ENCODE results near the gene IL27RA.

Gene IL27RA

DNA sequence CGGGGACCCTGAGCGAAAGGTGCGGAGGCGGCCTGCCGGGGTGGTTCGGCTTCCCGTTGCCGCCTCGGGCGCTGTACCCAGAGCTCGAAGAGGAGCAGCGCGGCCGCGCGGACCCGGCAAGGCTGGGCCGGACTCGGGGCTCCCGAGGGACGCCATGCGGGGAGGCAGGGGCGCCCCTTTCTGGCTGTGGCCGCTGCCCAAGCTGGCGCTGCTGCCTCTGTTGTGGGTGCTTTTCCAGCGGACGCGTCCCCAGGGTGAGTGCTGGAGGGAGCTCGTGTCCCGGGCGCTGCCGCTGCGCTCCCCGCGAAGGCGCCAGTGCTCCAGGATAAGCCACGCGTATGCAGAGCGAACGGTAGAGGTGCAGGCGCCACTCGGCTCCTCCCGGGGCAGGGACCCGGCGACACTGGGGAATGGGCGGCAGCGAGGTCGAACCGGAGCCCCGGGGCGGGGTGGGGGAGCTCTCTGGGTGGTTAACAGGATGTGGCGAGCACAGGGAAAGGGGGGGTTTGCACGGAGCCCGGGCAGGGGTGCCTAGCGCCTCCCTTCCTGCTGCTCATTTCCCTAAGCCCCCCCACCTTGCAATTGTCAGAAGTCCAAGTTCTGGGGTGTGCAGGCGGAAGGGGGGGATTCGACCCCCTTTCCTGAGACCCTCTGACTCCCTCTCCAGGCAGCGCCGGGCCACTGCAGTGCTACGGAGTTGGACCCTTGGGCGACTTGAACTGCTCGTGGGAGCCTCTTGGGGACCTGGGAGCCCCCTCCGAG is at the start of gene IL27RA:
TSS of gene IL27RA (plus strand) at position 44 of the 762 bp plus-strand sequence. CDS start at position 155, 111 bp downstream.
- no peaks in the 10 kb centered on the region for H3K9me3 ChIP-seq (ENCODE audit: control insufficient read depth, insufficient read depth, low read length)
- no peak within 1 kb of the TSS for H3K27ac ChIP-seq (ENCODE audit: low read length)
- DNase-seq (ENCODE audit: low read depth, low spot score), result no peak
- no CpG with 5 or more reads among the region's 63 CpGs for WGBS (ENCODE audit: insufficient coverage, insufficient read length)
- no peaks in the 10 kb centered on the region for H3K36me3 ChIP-seq (ENCODE audit: control insufficient read depth, insufficient read depth, low read length)
- H3K4me3 ChIP-seq (ENCODE audit: low read length), result peak within 1 kb of the TSS; percentile 41; the same call in 1 of the 2 replicates
- no peaks in the 10 kb centered on the region for H3K27me3 ChIP-seq (ENCODE audit: control insufficient read depth, insufficient read depth, low read length)
- H3K4me1 ChIP-seq (ENCODE audit: control insufficient read depth, insufficient read depth, low read length), result no peaks in the 10 kb centered on the region; the same call in 1 of the 2 replicates

DNA sequence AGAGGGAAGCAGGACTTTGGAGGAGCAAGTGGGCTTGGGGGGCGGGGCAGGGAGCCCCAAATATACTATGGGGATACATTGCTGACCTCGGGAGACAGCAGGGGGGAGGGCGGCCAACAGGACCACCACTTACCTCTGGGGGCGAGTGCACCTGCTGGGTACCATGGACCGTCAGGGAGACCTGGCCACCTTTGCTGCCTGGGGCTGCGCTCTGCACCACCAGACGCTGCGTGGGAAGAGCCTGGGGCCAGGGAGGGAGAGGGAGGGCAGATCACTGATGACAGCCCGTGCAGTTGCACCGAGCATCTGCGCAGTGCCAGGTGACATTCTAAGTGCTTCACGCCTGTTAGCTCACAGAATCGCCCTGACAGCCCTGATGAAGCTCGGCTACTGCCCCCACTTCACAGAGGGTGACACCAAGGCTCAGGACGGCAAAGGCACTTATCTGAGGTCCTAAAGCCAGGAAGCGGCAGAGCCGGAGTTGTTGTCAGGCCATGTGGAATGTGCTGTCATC is 49.5 kb upstream of the IL27RA start:
- no peaks in the 10 kb centered on the region for H3K27me3 ChIP-seq (ENCODE audit: control insufficient read depth, insufficient read depth, low read length)
- no peak overlapping the region for H3K4me3 ChIP-seq (ENCODE audit: low read length)
- H3K9me3 ChIP-seq (ENCODE audit: control insufficient read depth, insufficient read depth, low read length), result no peaks in the 10 kb centered on the region
- no CpG with 5 or more reads among the region's 17 CpGs for WGBS (ENCODE audit: insufficient coverage, insufficient read length)
- peaks cover 22% of the 10 kb centered on the region for H3K4me1 ChIP-seq (ENCODE audit: control insufficient read depth, insufficient read depth, low read length)
- no peak overlapping the region for H3K27ac ChIP-seq (ENCODE audit: low read length)
- no peak for DNase-seq (ENCODE audit: low read depth, low spot score)
- peaks cover 2% of the 10 kb centered on the region; the same call in 1 of the 2 replicates for H3K36me3 ChIP-seq (ENCODE audit: control insufficient read depth, insufficient read depth, low read length)

DNA sequence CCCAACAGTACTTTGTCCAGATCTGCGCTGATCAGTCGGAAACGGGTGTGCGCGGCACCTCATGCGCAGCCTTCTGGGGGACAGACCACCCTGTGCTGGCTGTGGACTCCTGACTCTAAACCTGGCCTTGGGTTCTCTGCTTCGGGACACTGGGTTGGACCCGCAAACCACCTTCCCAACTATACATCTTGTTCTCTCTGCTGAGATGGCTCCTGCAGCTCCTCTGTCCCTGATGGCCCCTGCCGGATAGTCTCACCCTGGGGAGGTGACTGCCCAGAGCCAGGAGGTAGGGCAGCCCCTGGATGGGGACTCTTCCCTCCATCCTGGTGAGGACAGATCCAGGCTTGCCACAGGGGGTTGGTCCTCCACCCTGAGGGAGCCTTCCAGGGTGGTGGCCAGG is 48.8 kb upstream of the IL27RA start:
- Histone ChIP-seq H3K27me3 (ENCODE audit: control insufficient read depth, insufficient read depth, low read length) (no peaks in the 10 kb centered on the region), H3K27ac (ENCODE audit: low read length) (no peak overlapping the region), H3K9me3 (ENCODE audit: control insufficient read depth, insufficient read depth, low read length) (no peaks in the 10 kb centered on the region), H3K4me1 (ENCODE audit: control insufficient read depth, insufficient read depth, low read length) (peaks cover 23% of the 10 kb centered on the region), H3K4me3 (ENCODE audit: low read length) (no peak overlapping the region), H3K36me3 (ENCODE audit: control insufficient read depth, insufficient read depth, low read length) (peaks cover 2% of the 10 kb centered on the region; the same call in 1 of the 2 replicates)
- no CpG with 5 or more reads among the region's 9 CpGs for WGBS (ENCODE audit: insufficient coverage, insufficient read length)
- DNase-seq (ENCODE audit: low read depth, low spot score), result no peak

DNA sequence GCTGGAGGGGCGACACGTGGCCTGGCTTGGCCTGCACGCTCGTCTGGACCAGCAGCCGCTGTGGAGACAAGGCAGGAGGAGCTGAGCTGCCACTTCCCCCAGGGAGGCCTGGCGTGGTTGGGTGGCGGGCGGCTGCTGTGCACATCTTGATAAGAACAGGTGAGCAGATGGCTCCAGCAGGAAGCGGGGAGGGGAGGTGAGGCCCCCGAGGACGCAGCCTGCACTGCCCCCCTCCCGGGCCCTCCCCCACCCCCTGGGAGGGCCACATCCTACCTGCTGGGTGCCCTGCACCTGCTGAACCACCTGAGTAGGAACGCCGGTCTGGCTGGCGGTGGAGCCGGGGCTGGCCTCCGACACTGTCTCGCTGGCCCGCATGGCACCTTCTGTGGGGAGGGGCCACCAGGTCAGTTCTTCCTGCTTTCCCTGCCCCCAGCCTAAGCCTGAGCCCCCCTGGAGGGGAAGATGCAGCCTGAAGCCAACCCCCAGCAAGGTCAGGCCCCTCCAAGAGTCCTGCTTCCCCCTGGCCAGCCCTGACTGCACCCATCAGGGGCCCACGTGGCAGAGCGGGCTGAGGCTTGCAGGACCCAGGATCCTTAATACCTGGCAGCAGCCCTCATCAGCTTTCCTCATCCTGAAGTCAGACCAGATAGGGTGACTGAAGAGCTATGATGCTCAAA is 48.2 kb upstream of the IL27RA start:
- H3K4me3 ChIP-seq (ENCODE audit: low read length), result no peak overlapping the region
- WGBS (ENCODE audit: insufficient coverage, insufficient read length), result no CpG with 5 or more reads among the region's 21 CpGs
- no peaks in the 10 kb centered on the region for H3K27me3 ChIP-seq (ENCODE audit: control insufficient read depth, insufficient read depth, low read length)
- peaks cover 2% of the 10 kb centered on the region; the same call in 1 of the 2 replicates for H3K36me3 ChIP-seq (ENCODE audit: control insufficient read depth, insufficient read depth, low read length)
- H3K4me1 ChIP-seq (ENCODE audit: control insufficient read depth, insufficient read depth, low read length), result peaks cover 23% of the 10 kb centered on the region
- no peak for DNase-seq (ENCODE audit: low read depth, low spot score)
- no peak overlapping the region for H3K27ac ChIP-seq (ENCODE audit: low read length)
- H3K9me3 ChIP-seq (ENCODE audit: control insufficient read depth, insufficient read depth, low read length), result no peaks in the 10 kb centered on the region

DNA sequence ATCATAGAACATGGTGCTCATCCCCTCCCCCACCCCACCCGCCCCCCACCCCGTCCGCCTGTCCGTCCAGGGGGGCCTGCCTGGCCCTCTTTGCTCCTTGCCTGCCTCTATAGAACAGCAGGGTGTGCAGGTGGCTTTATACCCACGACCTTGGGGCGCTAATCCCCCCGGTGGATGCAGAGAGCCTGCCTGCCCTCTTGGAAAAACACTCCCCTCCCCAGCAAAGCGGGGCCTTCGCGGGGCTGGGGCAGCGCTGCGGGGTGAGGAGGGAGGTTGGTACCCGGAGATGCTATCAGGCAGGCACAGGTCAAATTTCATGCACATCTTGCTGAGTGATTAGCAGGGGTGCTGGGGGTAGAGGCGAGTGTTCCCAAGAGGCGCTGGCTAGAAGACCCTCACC is 47.4 kb upstream of the IL27RA start:
- Histone ChIP-seq H3K4me3 (ENCODE audit: low read length) (no peak overlapping the region), H3K9me3 (ENCODE audit: control insufficient read depth, insufficient read depth, low read length) (no peaks in the 10 kb centered on the region), H3K4me1 (ENCODE audit: control insufficient read depth, insufficient read depth, low read length) (peaks cover 22% of the 10 kb centered on the region), H3K27ac (ENCODE audit: low read length) (no peak overlapping the region), H3K27me3 (ENCODE audit: control insufficient read depth, insufficient read depth, low read length) (no peaks in the 10 kb centered on the region), H3K36me3 (ENCODE audit: control insufficient read depth, insufficient read depth, low read length) (peaks cover 2% of the 10 kb centered on the region; the same call in 1 of the 2 replicates)
- WGBS (ENCODE audit: insufficient coverage, insufficient read length), result no CpG with 5 or more reads among the region's 15 CpGs
- DNase-seq (ENCODE audit: low read depth, low spot score), result no peak

DNA sequence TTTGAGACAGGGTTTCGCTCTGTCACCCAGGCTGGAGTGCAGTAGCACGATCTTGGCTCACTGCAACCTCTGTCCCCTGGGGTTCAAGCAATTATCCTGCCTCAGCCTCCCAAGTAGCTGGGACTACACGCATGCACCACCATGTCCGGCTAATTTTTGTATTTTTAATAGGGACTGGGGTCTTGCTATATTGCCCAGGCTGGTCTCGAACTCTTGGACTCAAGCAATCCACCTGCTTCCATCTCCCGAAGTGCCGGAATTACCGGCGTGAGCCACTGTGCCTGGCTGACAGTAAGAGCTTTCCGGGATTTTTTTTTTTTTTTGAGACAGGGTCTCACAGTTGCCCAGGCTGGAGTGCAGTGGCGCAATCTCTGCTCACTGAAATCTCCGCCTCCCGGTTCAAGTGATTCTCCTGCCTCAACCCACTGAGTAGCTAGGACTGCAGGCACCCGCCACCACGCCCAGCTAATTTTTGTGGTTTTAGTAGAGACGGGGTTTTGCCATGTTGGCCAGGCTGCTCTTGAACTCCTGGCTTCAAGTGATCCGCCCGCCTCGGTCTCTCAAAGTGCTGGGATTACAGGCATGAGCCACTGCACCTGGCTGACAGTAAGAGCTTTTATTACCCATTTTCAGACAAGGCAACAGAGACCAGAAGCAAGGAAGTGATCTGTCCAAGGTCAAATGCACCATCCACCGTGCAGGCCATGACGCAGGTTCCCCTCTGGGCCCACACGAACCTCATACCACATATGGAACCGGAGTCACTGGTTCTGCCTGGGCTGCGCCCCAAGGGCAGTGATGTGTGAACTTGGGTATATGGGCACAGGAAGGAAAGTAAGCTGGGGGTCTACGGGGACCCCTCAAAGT is 46.5 kb upstream of the IL27RA start:
- no peak for DNase-seq (ENCODE audit: low read depth, low spot score)
- H3K4me3 ChIP-seq (ENCODE audit: low read length), result no peak overlapping the region

DNA sequence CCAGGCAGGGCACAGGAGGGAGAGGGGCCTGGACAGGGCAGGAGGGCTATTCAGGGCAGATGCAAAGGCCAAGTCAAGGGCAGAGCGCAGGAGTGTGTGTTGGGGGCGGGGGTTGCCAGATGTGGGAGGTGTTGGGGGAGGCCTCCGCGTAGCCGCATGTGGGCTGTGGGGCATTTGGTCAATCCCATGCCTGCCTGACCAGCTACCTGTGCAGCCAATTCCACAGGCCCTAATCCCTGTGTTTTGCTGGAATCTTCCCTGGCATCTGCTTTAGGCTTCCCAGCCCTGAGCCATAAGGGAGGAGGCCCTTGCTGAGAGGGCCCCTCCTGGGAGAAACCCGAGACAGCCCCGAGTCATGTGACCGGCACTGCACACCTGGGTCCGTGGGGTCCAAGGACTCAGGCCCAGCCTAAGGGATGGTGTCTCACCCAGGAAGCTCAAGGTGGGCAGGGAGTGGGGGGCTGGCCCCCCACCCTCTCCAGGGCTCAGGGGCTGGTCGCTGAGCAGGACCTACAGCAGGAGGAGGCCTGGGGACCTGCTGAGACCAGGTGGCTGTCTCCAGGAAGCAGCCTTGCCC is 45.7 kb upstream of the IL27RA start:
- no CpG with 5 or more reads among the region's 10 CpGs for WGBS (ENCODE audit: insufficient coverage, insufficient read length)
- peaks cover 2% of the 10 kb centered on the region; the same call in 1 of the 2 replicates for H3K36me3 ChIP-seq (ENCODE audit: control insufficient read depth, insufficient read depth, low read length)
- no peaks in the 10 kb centered on the region for H3K27me3 ChIP-seq (ENCODE audit: control insufficient read depth, insufficient read depth, low read length)
- no peak overlapping the region for H3K4me3 ChIP-seq (ENCODE audit: low read length)
- H3K27ac ChIP-seq (ENCODE audit: low read length), result peak overlapping the region; percentile 31
- no peak for DNase-seq (ENCODE audit: low read depth, low spot score)
- peaks cover 17% of the 10 kb centered on the region for H3K4me1 ChIP-seq (ENCODE audit: control insufficient read depth, insufficient read depth, low read length)
- no peaks in the 10 kb centered on the region for H3K9me3 ChIP-seq (ENCODE audit: control insufficient read depth, insufficient read depth, low read length)

More for the DNA sequence above, 46.5 kb upstream of the IL27RA start:
- H3K27ac ChIP-seq (ENCODE audit: low read length), result no peak overlapping the region
- WGBS (ENCODE audit: insufficient coverage, insufficient read length), result no CpG with 5 or more reads among the region's 25 CpGs
- H3K27me3 ChIP-seq (ENCODE audit: control insufficient read depth, insufficient read depth, low read length), result no peaks in the 10 kb centered on the region
- H3K36me3 ChIP-seq (ENCODE audit: control insufficient read depth, insufficient read depth, low read length), result peaks cover 2% of the 10 kb centered on the region; the same call in 1 of the 2 replicates
- H3K9me3 ChIP-seq (ENCODE audit: control insufficient read depth, insufficient read depth, low read length), result no peaks in the 10 kb centered on the region
- peaks cover 17% of the 10 kb centered on the region for H3K4me1 ChIP-seq (ENCODE audit: control insufficient read depth, insufficient read depth, low read length)

DNA sequence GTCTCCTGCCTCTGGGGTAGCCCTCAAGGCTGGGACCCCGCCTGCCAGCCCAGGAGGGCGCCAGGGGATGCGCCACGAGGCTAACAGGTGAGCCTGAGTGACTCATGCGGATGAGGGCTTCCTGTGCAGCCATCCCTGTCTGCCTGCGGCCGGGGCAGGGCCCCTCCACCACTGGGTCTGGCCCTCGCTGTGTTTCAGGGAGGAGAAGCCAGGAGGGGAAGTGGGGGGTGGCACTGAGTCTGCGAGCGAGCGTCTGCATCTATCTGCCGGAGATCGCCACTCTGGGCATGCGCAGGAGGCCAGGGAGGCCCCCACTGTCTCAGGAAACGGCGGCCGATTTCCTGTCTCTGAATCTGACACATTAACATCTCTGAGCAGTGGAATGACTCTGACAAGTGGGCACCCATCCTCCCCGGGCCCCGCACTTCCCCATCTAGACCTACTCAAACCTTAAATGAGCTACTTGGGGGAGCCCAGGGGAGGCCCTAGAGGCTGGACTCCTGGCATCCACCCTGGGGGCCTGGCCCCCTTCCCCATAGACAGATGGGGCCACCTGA is 45.1 kb upstream of the IL27RA start:
- no peaks in the 10 kb centered on the region for H3K27me3 ChIP-seq (ENCODE audit: control insufficient read depth, insufficient read depth, low read length)
- no CpG with 5 or more reads among the region's 19 CpGs for WGBS (ENCODE audit: insufficient coverage, insufficient read length)
- H3K4me3 ChIP-seq (ENCODE audit: low read length), result no peak overlapping the region
- peaks cover 2% of the 10 kb centered on the region; the same call in 1 of the 2 replicates for H3K36me3 ChIP-seq (ENCODE audit: control insufficient read depth, insufficient read depth, low read length)
- peak; percentile 64 for DNase-seq (ENCODE audit: low read depth, low spot score)
- peak overlapping the region; percentile 31 for H3K27ac ChIP-seq (ENCODE audit: low read length)
- H3K9me3 ChIP-seq (ENCODE audit: control insufficient read depth, insufficient read depth, low read length), result no peaks in the 10 kb centered on the region
- peaks cover 17% of the 10 kb centered on the region for H3K4me1 ChIP-seq (ENCODE audit: control insufficient read depth, insufficient read depth, low read length)

DNA sequence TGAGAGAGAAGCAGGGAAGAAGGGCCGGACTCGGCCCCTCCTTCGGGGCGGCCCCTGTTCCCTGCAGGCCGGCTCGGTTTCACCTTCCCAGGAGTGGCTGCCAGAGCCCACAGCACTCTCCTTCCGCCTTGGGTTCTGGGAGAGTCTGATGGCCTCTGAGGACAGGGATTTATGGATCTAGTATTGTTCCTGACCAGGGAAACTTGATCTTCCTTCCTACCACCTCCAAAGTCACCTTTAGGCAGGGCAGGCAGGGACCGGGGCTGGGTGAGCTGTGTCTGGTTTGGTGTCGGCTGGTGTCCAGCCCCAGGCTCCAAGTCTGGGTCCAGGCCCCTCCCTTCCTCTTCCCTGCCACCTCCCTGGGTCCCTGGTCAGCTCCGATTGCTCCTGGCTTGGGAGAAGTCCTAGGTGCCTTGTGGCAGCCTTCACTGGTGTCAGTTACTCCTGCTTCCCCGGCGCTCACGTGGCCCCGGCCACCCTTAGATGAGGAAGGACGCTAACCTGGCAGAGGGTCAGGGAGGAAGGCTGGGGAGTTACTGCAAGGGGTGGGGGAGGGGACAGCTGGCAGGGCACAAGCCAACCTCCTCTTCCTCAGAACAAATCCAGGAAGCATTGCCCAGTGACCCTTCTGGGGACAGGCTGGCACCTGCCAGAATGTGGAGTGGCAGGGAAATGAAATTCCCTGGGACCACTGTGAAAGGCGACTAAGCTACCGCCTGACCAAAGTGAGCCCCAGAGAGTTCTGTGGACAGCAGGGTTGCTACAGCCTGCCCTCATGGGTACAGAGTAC is 44.3 kb upstream of the IL27RA start:
- Histone ChIP-seq H3K4me1 (ENCODE audit: control insufficient read depth, insufficient read depth, low read length) (peaks cover 17% of the 10 kb centered on the region), H3K27ac (ENCODE audit: low read length) (peak overlapping the region; percentile 44), H3K9me3 (ENCODE audit: control insufficient read depth, insufficient read depth, low read length) (no peaks in the 10 kb centered on the region), H3K36me3 (ENCODE audit: control insufficient read depth, insufficient read depth, low read length) (peaks cover 2% of the 10 kb centered on the region; the same call in 1 of the 2 replicates), H3K4me3 (ENCODE audit: low read length) (no peak overlapping the region), H3K27me3 (ENCODE audit: control insufficient read depth, insufficient read depth, low read length) (no peaks in the 10 kb centered on the region)
- no CpG with 5 or more reads among the region's 17 CpGs for WGBS (ENCODE audit: insufficient coverage, insufficient read length)
- no peak for DNase-seq (ENCODE audit: low read depth, low spot score)
